Activated T-helper 17 cell treated with anti-CD3 and anti-CD28 coated beads, Interleukin-2, amount 50 U/mL, for 72 hours (primary cell): Measurements from ENCODE around the gene TSPAN4. TPM values are rescaled to one million over a fixed set of nuclear protein-coding genes. Genes with fewer than 3 reads are reported as not detected.
A peak's percentile ranks its signal among the peaks of the same experiment; 100 is the strongest.

Source experiments
- ATAC-seq: fragments of 150-1000 bp; cut with Tn5 transposase; replicated peaks from 2 replicates; pipeline ENCODE4 v1.10.0; 2021; ENCODE audit warnings: mild to moderate bottlenecking, moderate library complexity
- H3K27ac Mint-ChIP-seq: one replicate; pipeline ENCODE4 v1.8.0; 2022; ENCODE audit warnings: mixed read lengths
- H3K27me3 Mint-ChIP-seq: one replicate; pipeline ENCODE4 v1.8.0; 2022; ENCODE audit warnings: mixed read lengths
- H3K36me3 Mint-ChIP-seq: one replicate; pipeline ENCODE4 v1.8.0; 2022; ENCODE audit warnings: low read depth, mild to moderate bottlenecking, mixed read lengths
- H3K4me1 Mint-ChIP-seq: one replicate; pipeline ENCODE4 v1.8.0; 2022; ENCODE audit warnings: mixed read lengths
- H3K4me3 Mint-ChIP-seq: one replicate; pipeline ENCODE4 v1.8.0; 2022; ENCODE audit warnings: mild to moderate bottlenecking, mixed read lengths
- H3K9me3 Mint-ChIP-seq: one replicate; pipeline ENCODE4 v1.8.0; 2022; ENCODE audit warnings: mixed read lengths
- total RNA-seq, 2 donors: library from RNA; stranded (reverse); gene quantifications; one replicate each; pipeline ENCODE4 v1.2.3, GENCODE V29; 2022

The TSPAN4 gene
- total RNA-seq, 2 donors from 2014 or later: 6.0 to 11.2 TPM

- Mint-ChIP-seq H3K9me3 (no peaks in the 10 kb centered on the region), H3K27ac (peak within 1 kb of the TSS; percentile 95), H3K4me3 (peak within 1 kb of the TSS; percentile 96), H3K27me3 (no peaks in the 10 kb centered on the region), H3K4me1 (peaks cover 10% of the 10 kb centered on the region), H3K36me3 (peaks cover 17% of the 10 kb centered on the region)
- peak; percentile 97 for ATAC-seq
These were observed 68.0 kb downstream of the TSPAN4 start, which contains the start of gene CHID1 for GRCh38 chr11:910589-911030. Gene CHID1, minus strand, starts transcription at chr11:910810. Its CDS starts 5,994 bp downstream, at chr11:904816.

GRCh38 chr11:911031-911889 lies 68.6 kb downstream of the TSPAN4 start:
- peak overlapping the region; percentile 95 for H3K27ac Mint-ChIP-seq
- peaks cover 13% of the 10 kb centered on the region for H3K36me3 Mint-ChIP-seq
- ATAC-seq: peak; percentile 42
- peaks cover 10% of the 10 kb centered on the region for H3K4me1 Mint-ChIP-seq
- H3K9me3 Mint-ChIP-seq: no peaks in the 10 kb centered on the region
- H3K27me3 Mint-ChIP-seq: no peaks in the 10 kb centered on the region
- H3K4me3 Mint-ChIP-seq: peak overlapping the region; percentile 96

GRCh38 chr11:911890-912219 lies 69.2 kb downstream of the TSPAN4 start:
- Mint-ChIP-seq H3K27ac (peak overlapping the region; percentile 95), H3K9me3 (no peaks in the 10 kb centered on the region), H3K36me3 (peaks cover 12% of the 10 kb centered on the region), H3K4me1 (peaks cover 10% of the 10 kb centered on the region), H3K4me3 (peak overlapping the region; percentile 96), H3K27me3 (no peaks in the 10 kb centered on the region)
- ATAC-seq: no peak

GRCh38 chr11:912266-912665 lies 69.6 kb downstream of the TSPAN4 start:
- Mint-ChIP-seq H3K36me3 (peaks cover 8% of the 10 kb centered on the region), H3K9me3 (no peaks in the 10 kb centered on the region), H3K4me3 (peak overlapping the region; percentile 96), H3K27ac (peak overlapping the region; percentile 95), H3K27me3 (no peaks in the 10 kb centered on the region), H3K4me1 (peaks cover 10% of the 10 kb centered on the region)
- no peak for ATAC-seq

GRCh38 chr11:913043-913442 lies 70.4 kb downstream of the TSPAN4 start:
- Mint-ChIP-seq H3K4me1 (peaks cover 10% of the 10 kb centered on the region), H3K9me3 (no peaks in the 10 kb centered on the region), H3K27me3 (no peaks in the 10 kb centered on the region), H3K27ac (no peak overlapping the region), H3K4me3 (peak overlapping the region; percentile 31), H3K36me3 (peaks cover 5% of the 10 kb centered on the region)
- ATAC-seq: no peak

- H3K27me3 Mint-ChIP-seq: no peaks in the 10 kb centered on the region
- no peak overlapping the region for H3K4me3 Mint-ChIP-seq
- peaks cover 6% of the 10 kb centered on the region for H3K4me1 Mint-ChIP-seq
- peaks cover 5% of the 10 kb centered on the region for H3K36me3 Mint-ChIP-seq
- no peak overlapping the region for H3K27ac Mint-ChIP-seq
- no peaks in the 10 kb centered on the region for H3K9me3 Mint-ChIP-seq
- ATAC-seq: no peak
These were observed 71.6 kb downstream of the TSPAN4 start for GRCh38 chr11:914204-914603.

- H3K36me3 Mint-ChIP-seq: peaks cover 5% of the 10 kb centered on the region
- peaks cover 5% of the 10 kb centered on the region for H3K4me1 Mint-ChIP-seq
- H3K27ac Mint-ChIP-seq: no peak overlapping the region
- no peak for ATAC-seq
- H3K9me3 Mint-ChIP-seq: no peaks in the 10 kb centered on the region
- no peaks in the 10 kb centered on the region for H3K27me3 Mint-ChIP-seq
- no peak overlapping the region for H3K4me3 Mint-ChIP-seq
These were observed 72.3 kb downstream of the TSPAN4 start for GRCh38 chr11:914747-915501.

Other genes with a start within 250 kb of the TSPAN4 start
- gene IRF7, start 226.9 kb upstream of the TSPAN4 start, total RNA-seq: 10 to 100 TPM; 14.7 to 25.8 TPM
- gene CDHR5, start 217.9 kb upstream of the TSPAN4 start, total RNA-seq: not detected
- not detected for gene SCT, start 215.7 kb upstream of the TSPAN4 start, total RNA-seq
- gene DRD4, start 205.6 kb upstream of the TSPAN4 start, total RNA-seq: 1 to 10 TPM in 1 of 2 donors, under 1 TPM in 1; 0.48 to 3.8 TPM
- gene DEAF1, start 147.6 kb upstream of the TSPAN4 start, total RNA-seq: 10 to 100 TPM; 43.2 to 56.0 TPM
- 10 to 100 TPM; 11.7 to 14.6 TPM for gene TMEM80, start 147.0 kb upstream of the TSPAN4 start, total RNA-seq
- gene EPS8L2, start 136.6 kb upstream of the TSPAN4 start, total RNA-seq: 10 to 100 TPM; 23.6 to 34.6 TPM
- 100 to 1,000 TPM; 131 to 255 TPM for gene TALDO1, start 95.4 kb upstream of the TSPAN4 start, total RNA-seq
- gene GATD1, start 65.4 kb upstream of the TSPAN4 start, total RNA-seq: 10 to 100 TPM; 42.3 to 60.9 TPM
- 1 to 10 TPM; 1.2 to 3.9 TPM for gene CEND1, start 52.8 kb upstream of the TSPAN4 start, total RNA-seq
- 10 to 100 TPM; 27.9 to 62.2 TPM for gene SLC25A22, start 44.6 kb upstream of the TSPAN4 start, total RNA-seq
- gene PIDD1, start 37.6 kb upstream of the TSPAN4 start, total RNA-seq: 10 to 100 TPM; 35.8 to 43.8 TPM
- gene RPLP2, start 32.9 kb upstream of the TSPAN4 start, total RNA-seq: 1,000 to 10,000 TPM; 2,744 to 3,086 TPM
- 10 to 100 TPM; 36.8 to 39.3 TPM for gene PNPLA2, start 23.9 kb upstream of the TSPAN4 start, total RNA-seq
- gene CRACR2B, start 14.9 kb upstream of the TSPAN4 start, total RNA-seq: 1 to 10 TPM; 1.4 to 1.9 TPM
- gene CD151, start 9.9 kb upstream of the TSPAN4 start, total RNA-seq: 10 to 100 TPM; 61.5 to 74.6 TPM
- gene POLR2L, start 323 bp upstream of the TSPAN4 start, total RNA-seq: 100 to 1,000 TPM in 1 of 2 donors, 10 to 100 TPM in 1; 41.2 to 106 TPM
- 10 to 100 TPM; 71.9 to 72.6 TPM for gene CHID1, start 68.0 kb downstream of the TSPAN4 start, total RNA-seq
- gene AP2A2, start 83.0 kb downstream of the TSPAN4 start, total RNA-seq: 10 to 100 TPM; 69.1 to 76.2 TPM
- not detected for gene MUC6, start 193.9 kb downstream of the TSPAN4 start, total RNA-seq
- not detected for gene MUC2, start 232.0 kb downstream of the TSPAN4 start, total RNA-seq